ENCODE data around the gene NDUFA5.

DNA sequence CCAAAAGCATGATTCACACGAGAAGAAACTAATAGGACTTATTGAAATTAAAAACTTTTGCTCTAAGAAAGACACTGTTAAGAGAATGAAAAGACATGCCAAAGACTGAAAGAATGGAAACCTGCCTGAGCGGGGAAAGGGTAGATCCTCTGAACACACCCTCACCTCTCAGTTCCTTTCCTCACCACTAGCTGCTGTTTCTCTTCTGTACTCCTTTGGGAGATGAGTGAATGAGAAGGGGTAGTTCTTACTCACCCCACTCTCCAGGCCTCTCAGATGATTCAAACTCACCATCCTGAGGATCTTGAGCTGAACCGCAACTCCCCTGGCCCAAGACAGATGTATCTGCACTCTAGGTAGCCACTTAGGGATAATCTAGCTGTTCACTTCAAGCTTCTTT, 65.1 kb downstream of the NDUFA5 start:
- TF ChIP-seq, protein P1, sequence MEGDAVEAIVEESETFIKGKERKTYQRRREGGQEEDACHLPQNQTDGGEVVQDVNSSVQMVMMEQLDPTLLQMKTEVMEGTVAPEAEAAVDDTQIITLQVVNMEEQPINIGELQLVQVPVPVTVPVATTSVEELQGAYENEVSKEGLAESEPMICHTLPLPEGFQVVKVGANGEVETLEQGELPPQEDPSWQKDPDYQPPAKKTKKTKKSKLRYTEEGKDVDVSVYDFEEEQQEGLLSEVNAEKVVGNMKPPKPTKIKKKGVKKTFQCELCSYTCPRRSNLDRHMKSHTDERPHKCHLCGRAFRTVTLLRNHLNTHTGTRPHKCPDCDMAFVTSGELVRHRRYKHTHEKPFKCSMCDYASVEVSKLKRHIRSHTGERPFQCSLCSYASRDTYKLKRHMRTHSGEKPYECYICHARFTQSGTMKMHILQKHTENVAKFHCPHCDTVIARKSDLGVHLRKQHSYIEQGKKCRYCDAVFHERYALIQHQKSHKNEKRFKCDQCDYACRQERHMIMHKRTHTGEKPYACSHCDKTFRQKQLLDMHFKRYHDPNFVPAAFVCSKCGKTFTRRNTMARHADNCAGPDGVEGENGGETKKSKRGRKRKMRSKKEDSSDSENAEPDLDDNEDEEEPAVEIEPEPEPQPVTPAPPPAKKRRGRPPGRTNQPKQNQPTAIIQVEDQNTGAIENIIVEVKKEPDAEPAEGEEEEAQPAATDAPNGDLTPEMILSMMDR (IDR thresholded peaks at IDR 0.05), result no peak
- TF ChIP-seq POLR2AphosphoS5 (IDR thresholded peaks at IDR 0.05) (no peak), POLR2A (IDR thresholded peaks at IDR 0.05) (no peak), EP300 (IDR thresholded peaks at IDR 0.05) (no peak)

All from suprapubic skin (tissue), 4 donors.